Brain microvascular endothelial cell (primary cell): Measurements from ENCODE around the gene NRG2.

Source experiments
- DNase-seq: peaks from one replicate; pipeline ENCODE4 v3.0.0-alpha.2; 2020
- H3K27ac ChIP-seq: fragments of 250-450 bp; sonication (Bioruptor Pico); 2 replicates; pipeline ENCODE4 v1.5.1; 2020; ENCODE audit warnings: mild to moderate bottlenecking, moderate library complexity
- H3K27me3 ChIP-seq: fragments of 250-450 bp; sonication (Bioruptor Pico); replicated peaks from 2 replicates; pipeline ENCODE4 v1.5.1; 2020; ENCODE audit warnings: mild to moderate bottlenecking
- H3K36me3 ChIP-seq: fragments of 250-450 bp; sonication (Bioruptor Pico); replicated peaks from 2 replicates; pipeline ENCODE4 v1.5.1; 2020; ENCODE audit warnings: mild to moderate bottlenecking
- H3K4me3 ChIP-seq: 2 replicates; pipeline ENCODE4 v1.5.1; 2011; ENCODE audit warnings: low read depth, mild to moderate bottlenecking, control low read depth, low read length, moderate library complexity
- CTCF ChIP-seq: IDR thresholded peaks from 2 replicates; pipeline ENCODE4 v1.5.1; 2011; ENCODE audit warnings: low read depth, mild to moderate bottlenecking, moderate library complexity, low read length, control low read depth, inconsistent platforms; ENCODE audit errors: missing control alignments
- in situ Hi-C: cut with HindIII; loops from 2 replicates; pipeline ENCODE4 v1.10.0; 2017; ENCODE audit warnings: low sequenced_read_pairs, low pct_ligation_motif_present

The NRG2 gene

GRCh38 chr5:139872851-139873794, 170.0 kb downstream of the NRG2 start:
- Histone ChIP-seq H3K27me3 (peaks cover 3% of the 10 kb centered on the region), H3K4me3 (no peak overlapping the region), H3K27ac (no peak overlapping the region), H3K36me3 (no peaks in the 10 kb centered on the region)
- TF ChIP-seq CTCF: no peak
- in situ Hi-C loops: no loop called here
- DNase-seq: no peak

- in situ Hi-C loops: no loop called here
- no peak overlapping the region for H3K4me3 ChIP-seq
- peak; percentile 36 for TF ChIP-seq CTCF
- H3K27ac ChIP-seq: no peak overlapping the region
- no peak for DNase-seq
- H3K36me3 ChIP-seq: no peaks in the 10 kb centered on the region
- H3K27me3 ChIP-seq: peaks cover 5% of the 10 kb centered on the region
Observed at GRCh38 chr5:139872052-139872766, 170.9 kb downstream of the NRG2 start.

- H3K27ac ChIP-seq: no peak overlapping the region
- H3K36me3 ChIP-seq: no peaks in the 10 kb centered on the region
- H3K4me3 ChIP-seq: no peak overlapping the region
- peaks cover 7% of the 10 kb centered on the region for H3K27me3 ChIP-seq
- no peak for DNase-seq
- no peak for TF ChIP-seq CTCF
- in situ Hi-C loops: no loop called here
Observed at GRCh38 chr5:139871614-139872013, 171.5 kb downstream of the NRG2 start.

- no peak for TF ChIP-seq CTCF
- Histone ChIP-seq H3K4me3 (no peak overlapping the region), H3K27me3 (peaks cover 7% of the 10 kb centered on the region), H3K36me3 (no peaks in the 10 kb centered on the region), H3K27ac (no peak overlapping the region)
- DNase-seq: no peak
- in situ Hi-C loops: no loop called here
Observed at GRCh38 chr5:139870677-139871076, 172.4 kb downstream of the NRG2 start.

- H3K27ac ChIP-seq: no peak overlapping the region
- no peak overlapping the region for H3K4me3 ChIP-seq
- no peak for DNase-seq
- TF ChIP-seq CTCF: no peak
- no peaks in the 10 kb centered on the region for H3K36me3 ChIP-seq
- peaks cover 7% of the 10 kb centered on the region for H3K27me3 ChIP-seq
- in situ Hi-C loops: no loop called here
Observed at GRCh38 chr5:139869042-139869790, 173.9 kb downstream of the NRG2 start.
